A549 (cell line): Measurements from ENCODE around the gene BID. TPM values are rescaled to one million over a fixed set of nuclear protein-coding genes. Genes with fewer than 3 reads are reported as not detected.

Experiments
- ATAC-seq, 2 experiments: fragments of 200-7000 bp in 1 of 2; fragments of >200 bp in 1 of 2; cut with Nextera tagmentation in 1 of 2; cut with Tn5 transposase in 1 of 2; 3 replicates each; pipeline versions ENCODE4 v1.8.0 to v1.9.1; 2018 to 2020; ENCODE audit warnings: mild to moderate bottlenecking in 1 of 2, moderate library complexity in 1 of 2
- CTCF ChIA-PET: fragments of 300-600 bp; sonication (Branson Sonifier 250); formaldehyde crosslinking; extraction: SDS; loops from one replicate; lab custom pipeline; 2021; ENCODE audit warnings: antibody characterized with exemption, inconsistent platforms; lab: Yijun Ruan, JAX
- POLR2A ChIA-PET: fragments of 350-600 bp; formaldehyde crosslinking; extraction: SDS; loops from one replicate; lab custom pipeline; 2021; ENCODE audit warnings: antibody characterized with exemption, inconsistent platforms; lab: Yijun Ruan, JAX
- DNase-seq, 2 experiments: peaks; one replicate each; pipeline versions ENCODE4 v3.0.0 to v3.0.0-alpha.2; 2011 to 2016; ENCODE audit warnings: low read depth in 1 of 2, low spot score in 1 of 2
- FAIRE-seq: peaks from 2 replicates; lab custom pipeline; 2011; peaks lifted over from hg19 to GRCh38; lab: Jason Lieb, UNC
- H3K27ac ChIP-seq, 2 experiments: fragments of >200 bp; sonication (Bioruptor Twin); formaldehyde crosslinking; 3 replicates each; pipeline ENCODE4 v1.5.1; 2016 to 2017
- H3K4me1 ChIP-seq: fragments of >200 bp; sonication (Bioruptor Twin); formaldehyde crosslinking; 3 replicates; pipeline ENCODE4 v1.6.1; 2016
- H3K4me2 ChIP-seq: fragments of >200 bp; sonication (Bioruptor Twin); formaldehyde crosslinking; 3 replicates; pipeline ENCODE4 v1.6.1; 2016
- H3K4me3 ChIP-seq: fragments of >200 bp; sonication (Bioruptor Twin); formaldehyde crosslinking; 3 replicates; pipeline ENCODE4 v1.5.1; 2016
- H3K9me3 ChIP-seq: fragments of >200 bp; sonication (Bioruptor Twin); formaldehyde crosslinking; 3 replicates; pipeline ENCODE4 v1.6.1; 2016
- ATOH8 ChIP-seq: fragments of 250-450 bp; sonication (Bioruptor Pico); IDR thresholded peaks from 2 replicates; pipeline ENCODE4 v1.5.0; 2020; ENCODE audit warnings: low read depth, mild to moderate bottlenecking, moderate library complexity
- BHLHE40 ChIP-seq: IDR thresholded peaks from 2 replicates; pipeline ENCODE4 v1.6.1; 2012; ENCODE audit warnings: low read depth, low read length, inconsistent platforms
- FOXS1 ChIP-seq: fragments of 250-450 bp; sonication (Bioruptor Pico); IDR thresholded peaks from 2 replicates; pipeline ENCODE4 v1.5.0; 2020; ENCODE audit warnings: mild to moderate bottlenecking, moderate library complexity
- HDAC2 ChIP-seq: fragments of 200-600 bp; sonication (generic); IDR thresholded peaks from 2 replicates; pipeline ENCODE4 v1.6.1; 2016
- HOXB5 ChIP-seq: fragments of 250-450 bp; sonication (Bioruptor Pico); IDR thresholded peaks from 2 replicates; pipeline ENCODE4 v1.5.0; 2020; ENCODE audit warnings: mild to moderate bottlenecking, moderate library complexity
- MAFK ChIP-seq: fragments of 450-650 bp; IDR thresholded peaks from 2 replicates; pipeline ENCODE4 v1.6.1; 2014; ENCODE audit not compliant: partially characterized antibody
- MAX ChIP-seq: IDR thresholded peaks from 2 replicates; pipeline ENCODE4 v1.6.1; 2012
- MYC ChIP-seq: IDR thresholded peaks from 2 replicates; pipeline ENCODE4 v1.6.1; 2012; ENCODE audit warnings: mild to moderate bottlenecking, inconsistent platforms, low read length, improper control_type of control experiment, borderline replicate concordance
- NFE2L2 ChIP-seq: fragments of 150-350 bp; conservative IDR thresholded peaks from 2 replicates; pipeline ENCODE4 v1.6.1; 2014; ENCODE audit warnings: low read length
- POLR2A ChIP-seq: IDR thresholded peaks from 2 replicates; pipeline ENCODE4 v1.6.1; 2012; ENCODE audit warnings: mild to moderate bottlenecking, low read length
- RNF2 ChIP-seq: fragments of 200-600 bp; sonication (generic); IDR thresholded peaks from 2 replicates; pipeline ENCODE4 v1.6.1; 2016; ENCODE audit warnings: low read depth, mild to moderate bottlenecking, antibody characterized with exemption, moderate library complexity, borderline replicate concordance
- ZFP36 ChIP-seq: fragments of 450-650 bp; IDR thresholded peaks from 2 replicates; pipeline ENCODE4 v1.6.1; 2014; ENCODE audit warnings: borderline replicate concordance; ENCODE audit not compliant: partially characterized antibody
- WGBS: methylation state at CpG from one replicate; pipeline ENCODE4 v1.1.6; 2017; ENCODE audit errors: missing lambda C conversion rate; 5-methylcytosine and 5-hydroxymethylcytosine counted together
- polyA plus RNA-seq, 4 experiments: library from polyadenylated mRNA; depleted of rRNA in 3 of 4; stranded (reverse); fragments of >200 nt; fragmentation: RNase III in 1 of 4; extraction: RNeasy Plus Mini Kit Qiagen cat#74134 plus additional on column Dnase treatment in 1 of 4; gene quantifications; 2 replicates in 3 of 4; 3 replicates in 1 of 4; pipeline ENCODE4 v1.2.3, GENCODE V29; 2011 to 2017

Gene BID
- polyA plus RNA-seq, 2 of the 4 experiments (the other 2 are of a cell fraction), result 50.8 to 56.6 TPM

- TF ChIP-seq ZFP36 (no peak), MYC (0 out of 2 replicates have a peak, but pooled peaks have one; percentile 14), ATOH8 (CRISPR knock-in tag) (no peak), MAX (peak; percentile 61; the same call in 1 of the 2 replicates)
- TF ChIP-seq, all 56 proteins: peak for 2
- H3K9me3 ChIP-seq, result no peaks in the 10 kb centered on the region
- peak overlapping the region; percentile 95 to 98 for H3K27ac ChIP-seq
- peak overlapping the region; percentile 93 for H3K4me2 ChIP-seq
- peak overlapping the region; percentile 98 for H3K4me3 ChIP-seq
- CTCF ChIA-PET, result interaction anchor here (0.7 to 4.5 kb wide), 3 partner anchors 14 to 31 kb away, joined by 4 to 26 read pairs (median 12); no protein-coding TSS in a partner anchor
- ATAC-seq (peak; percentile 54 to 75), FAIRE-seq (no peak), DNase-seq (peak; percentile 12 to 33)
- peaks cover 17% of the 10 kb centered on the region for H3K4me1 ChIP-seq
- 8% methylated on average over 12 of the region's 47 CpGs for WGBS
- POLR2A ChIA-PET, result no interaction called here
These were observed 563 bp downstream of the BID start for GRCh38 chr22:17773606-17774205.

- Histone ChIP-seq H3K4me1 (peaks cover 17% of the 10 kb centered on the region), H3K27ac (peak overlapping the region; percentile 95 to 98; a peak in 4 of 6 replicates), H3K4me2 (peak overlapping the region; percentile 93), H3K4me3 (peak overlapping the region; percentile 98), H3K9me3 (no peaks in the 10 kb centered on the region)
- no peak for TF ChIP-seq MAX
- TF ChIP-seq MAFK, result peak; percentile 45
- peak in 1 of 2 experiments; percentile 13; a peak in 3 of 6 replicates for ATAC-seq
- no peak for DNase-seq
- FAIRE-seq, result no peak
- 69% methylated on average over 16 of the region's 18 CpGs for WGBS
- POLR2A ChIA-PET, result no interaction called here
- CTCF ChIA-PET, result interaction anchor here (0.7 to 4.5 kb wide), 6 partner anchors 9 to 31 kb away, joined by 4 to 26 read pairs (median 5); no protein-coding TSS in a partner anchor
These were observed 1.2 kb downstream of the BID start for GRCh38 chr22:17772958-17773605.

- peak overlapping the region; percentile 93 for H3K4me2 ChIP-seq
These were observed 1.9 kb downstream of the BID start for GRCh38 chr22:17772249-17772957.

GRCh38 chr22:17770180-17771077, 3.8 kb downstream of the BID start:
- no peaks in the 10 kb centered on the region for H3K9me3 ChIP-seq
- ATAC-seq (no peak), FAIRE-seq (no peak)
- POLR2A ChIA-PET, result no interaction called here
- no peak for TF ChIP-seq POLR2A
- no peak for TF ChIP-seq BHLHE40
- TF ChIP-seq, all 56 proteins: peak for 0
- Histone ChIP-seq H3K4me3 (no peak overlapping the region), H3K27ac (no peak overlapping the region), H3K4me1 (peaks cover 17% of the 10 kb centered on the region), H3K4me2 (no peak overlapping the region)
- CTCF ChIA-PET, result interaction anchor here (1.7 to 2.3 kb wide), 2 partner anchors 15 to 28 kb away, joined by 7 to 14 read pairs; no protein-coding TSS in a partner anchor
- 95% methylated on average over 15 of the region's 19 CpGs for WGBS
- no peak for DNase-seq

More at GRCh38 chr22:17772249-17772957, 1.9 kb downstream of the BID start:
- no peak overlapping the region for H3K4me3 ChIP-seq
- H3K9me3 ChIP-seq, result no peaks in the 10 kb centered on the region
- ATAC-seq (peak in 1 of 2 experiments; percentile 13; a peak in 1 of 6 replicates), DNase-seq (no peak), FAIRE-seq (no peak)
- ChIA-PET CTCF (interaction anchor here (0.5 to 4.5 kb wide), 8 partner anchors 9 to 613 kb away, joined by 3 to 26 read pairs (median 4); no protein-coding TSS in a partner anchor), POLR2A (no interaction called here)
- peaks cover 17% of the 10 kb centered on the region for H3K4me1 ChIP-seq
- WGBS, result 93% methylated on average over 3 of the region's 21 CpGs
- H3K27ac ChIP-seq, result peak overlapping the region in 1 of 2 experiments; percentile 11; a peak in 1 of 6 replicates
- TF ChIP-seq RNF2 (no peak), NFE2L2 (no peak), HDAC2 (no peak), HOXB5 (CRISPR knock-in tag) (0 out of 2 replicates have a peak, but pooled peaks have one; percentile 25), MYC (no peak), FOXS1 (CRISPR knock-in tag) (no peak)
